HG03342 (cell line): ENCODE results near the gene RGS7.
"Not testable (repeated sequence)": the region's sequence is repeated elsewhere in the genome, so short reads cannot be mapped to it uniquely, and the experiment has no call there.

ENCODE experiments used
- ATAC-seq: cut with Tn5 transposase; IDR thresholded peaks from one replicate; pipeline ENCODE4 v1.9.1; 2021; ENCODE audit warnings: mild to moderate bottlenecking, moderate library complexity; ENCODE audit not compliant: unreplicated experiment

RGS7 gene

GRCh38 chr1:241217516-241217915 lies 139.5 kb downstream of the RGS7 start:
- ATAC-seq: no peak

GRCh38 chr1:241215683-241216082 lies 141.3 kb downstream of the RGS7 start:
- no peak for ATAC-seq

GRCh38 chr1:241215203-241215602 lies 141.8 kb downstream of the RGS7 start:
- no peak for ATAC-seq

GRCh38 chr1:241213139-241213538 lies 143.9 kb downstream of the RGS7 start:
- ATAC-seq: no peak

- no peak for ATAC-seq
These were observed 144.4 kb downstream of the RGS7 start for GRCh38 chr1:241212628-241213027.

GRCh38 chr1:241208910-241209379 lies 148.1 kb downstream of the RGS7 start:
- no peak for ATAC-seq

- ATAC-seq: no peak
These were observed 153.2 kb downstream of the RGS7 start for GRCh38 chr1:241203817-241204216.

GRCh38 chr1:241202401-241202800 lies 154.6 kb downstream of the RGS7 start:
- ATAC-seq: no peak

- ATAC-seq: no peak
These were observed 170.3 kb downstream of the RGS7 start for GRCh38 chr1:241186716-241187115.

GRCh38 chr1:241181971-241182370 lies 175.0 kb downstream of the RGS7 start:
- ATAC-seq: no peak

GRCh38 chr1:241181471-241181870 lies 175.5 kb downstream of the RGS7 start:
- no peak for ATAC-seq

GRCh38 chr1:241180569-241180968 lies 176.4 kb downstream of the RGS7 start:
- no peak for ATAC-seq

- no peak for ATAC-seq
These were observed 179.3 kb downstream of the RGS7 start for GRCh38 chr1:241177660-241178059.

GRCh38 chr1:241172486-241172885 lies 184.5 kb downstream of the RGS7 start:
- no peak for ATAC-seq

GRCh38 chr1:241171991-241172390 lies 185.0 kb downstream of the RGS7 start:
- ATAC-seq: no peak

- no peak for ATAC-seq
These were observed 189.8 kb downstream of the RGS7 start for GRCh38 chr1:241167121-241167630.

GRCh38 chr1:241166625-241167024 lies 190.4 kb downstream of the RGS7 start:
- no peak for ATAC-seq

GRCh38 chr1:241165256-241165655 lies 191.7 kb downstream of the RGS7 start:
- ATAC-seq: not testable (repeated sequence)

GRCh38 chr1:241163363-241163762 lies 193.6 kb downstream of the RGS7 start:
- ATAC-seq: no peak

GRCh38 chr1:241161188-241161689 lies 195.8 kb downstream of the RGS7 start:
- ATAC-seq: no peak

- no peak for ATAC-seq
These were observed 199.6 kb downstream of the RGS7 start for GRCh38 chr1:241157435-241157834.

GRCh38 chr1:241156231-241156965 lies 200.6 kb downstream of the RGS7 start:
- no peak for ATAC-seq
